A673 (cell line): ENCODE data around the gene LAMA2. TPM values are rescaled to one million over a fixed set of nuclear protein-coding genes. Genes with fewer than 3 reads are reported as not detected.

Experiments used
- BruUV-seq: library from RNA; stranded (reverse); fragments of 400-500 nt; replicated peaks from 2 replicates; lab custom pipeline; 2021; lab: Mats Ljungman, UMichigan
- CTCF ChIA-PET: fragments of 300-600 bp; sonication (Branson Sonifier 250); formaldehyde crosslinking; loops from one replicate; lab custom pipeline; 2022; ENCODE audit warnings: antibody characterized with exemption; lab: Charles Lee
- POLR2A ChIA-PET: fragments of 300-600 bp; sonication (Branson Sonifier 250); formaldehyde crosslinking; loops from one replicate; lab custom pipeline; 2022; ENCODE audit warnings: antibody characterized with exemption; ENCODE audit not compliant: low non-redundant PET; lab: Charles Lee
- DNase-seq: peaks from one replicate; pipeline ENCODE4 v3.0.0-alpha.2; 2015; ENCODE audit warnings: low spot score
- H3K27ac ChIP-seq: fragments of 200-600 bp; sonication (generic); 2 replicates; pipeline ENCODE4 v1.5.1; 2016; ENCODE audit warnings: mixed run types, low read depth, mild to moderate bottlenecking, mixed read lengths, antibody characterized with exemption, low read length; ENCODE audit not compliant: poor library complexity, severe bottlenecking
- H3K27me3 ChIP-seq: fragments of 200-600 bp; sonication (generic); replicated peaks from 2 replicates; pipeline ENCODE4 v1.6.1; 2017; ENCODE audit warnings: mixed run types, low read depth, mild to moderate bottlenecking, mixed read lengths, antibody characterized with exemption, low read length; ENCODE audit not compliant: insufficient read depth, poor library complexity
- H3K36me3 ChIP-seq: fragments of 200-600 bp; sonication (generic); 2 replicates; pipeline ENCODE4 v1.6.1; 2016; ENCODE audit warnings: mixed run types, mild to moderate bottlenecking, mixed read lengths, antibody characterized with exemption, low read length; ENCODE audit not compliant: insufficient read depth, poor library complexity, severe bottlenecking
- H3K4me1 ChIP-seq: fragments of 200-600 bp; sonication (generic); 2 replicates; pipeline ENCODE4 v1.6.1; 2017; ENCODE audit warnings: mixed run types, mild to moderate bottlenecking, mixed read lengths, antibody characterized with exemption, low read length; ENCODE audit not compliant: insufficient read depth, poor library complexity, severe bottlenecking
- H3K4me3 ChIP-seq: fragments of 200-600 bp; sonication (generic); 2 replicates; pipeline ENCODE4 v1.5.1; 2016; ENCODE audit warnings: low read depth, mixed run types, mild to moderate bottlenecking, mixed read lengths, low read length; ENCODE audit not compliant: poor library complexity, severe bottlenecking
- H3K9me3 ChIP-seq: fragments of 200-600 bp; sonication (generic); 2 replicates; pipeline ENCODE4 v1.6.1; 2016; ENCODE audit warnings: mixed run types, low read depth, mild to moderate bottlenecking, mixed read lengths, antibody characterized with exemption, low read length; ENCODE audit not compliant: poor library complexity, severe bottlenecking
- EZH2 ChIP-seq: fragments of 200-600 bp; sonication (generic); IDR thresholded peaks from 2 replicates; pipeline ENCODE4 v1.6.1; 2017; ENCODE audit warnings: borderline replicate concordance, low read depth, mild to moderate bottlenecking, mixed read lengths, antibody characterized with exemption, low read length; ENCODE audit not compliant: poor library complexity, severe bottlenecking
- intact Hi-C: fragments of 100-400 bp; cut with micrococcal nuclease; formaldehyde crosslinking; loops from one replicate; pipeline ENCODE4 v1.10.0; 2022; ENCODE audit not compliant: unreplicated experiment
- total RNA-seq: library from RNA; stranded (reverse); gene quantifications from 2 replicates; pipeline ENCODE4 v1.2.3, GENCODE V29; 2021
- TF ChIP-seq, protein P1 (sequence below): fragments of 300-800, 200-600 bp; sonication (generic); conservative IDR thresholded peaks from 2 replicates; pipeline ENCODE4 v1.5.1; 2017; ENCODE audit warnings: low read depth, mild to moderate bottlenecking, antibody characterized with exemption, low read length, moderate library complexity, mixed read lengths

The LAMA2 gene
- total RNA-seq, 1 experiment from 2014 or later: 2.2 TPM

DNA sequence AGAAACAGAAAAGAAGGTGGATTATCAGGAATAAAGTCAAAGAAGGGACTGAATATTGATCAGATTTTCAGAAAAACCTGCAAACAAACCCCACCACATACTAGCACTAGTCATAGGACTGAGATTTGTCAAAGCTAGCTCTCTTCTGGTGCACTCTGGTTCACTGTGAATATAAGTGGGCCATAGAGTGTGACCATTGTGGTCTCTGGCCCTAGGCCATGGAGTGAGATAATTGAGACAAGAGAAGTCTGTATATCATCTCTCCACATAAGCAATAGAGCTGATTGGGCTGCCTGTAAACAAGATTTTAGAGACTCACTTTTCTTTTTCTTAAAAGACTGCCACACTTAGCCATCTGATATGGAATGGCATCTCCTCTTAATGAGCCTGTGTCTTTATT, 247.2 kb downstream of the LAMA2 start:
- BruUV-seq: no TSS peak
- H3K9me3 ChIP-seq: no peaks in the 10 kb centered on the region
- TF ChIP-seq, protein P1, sequence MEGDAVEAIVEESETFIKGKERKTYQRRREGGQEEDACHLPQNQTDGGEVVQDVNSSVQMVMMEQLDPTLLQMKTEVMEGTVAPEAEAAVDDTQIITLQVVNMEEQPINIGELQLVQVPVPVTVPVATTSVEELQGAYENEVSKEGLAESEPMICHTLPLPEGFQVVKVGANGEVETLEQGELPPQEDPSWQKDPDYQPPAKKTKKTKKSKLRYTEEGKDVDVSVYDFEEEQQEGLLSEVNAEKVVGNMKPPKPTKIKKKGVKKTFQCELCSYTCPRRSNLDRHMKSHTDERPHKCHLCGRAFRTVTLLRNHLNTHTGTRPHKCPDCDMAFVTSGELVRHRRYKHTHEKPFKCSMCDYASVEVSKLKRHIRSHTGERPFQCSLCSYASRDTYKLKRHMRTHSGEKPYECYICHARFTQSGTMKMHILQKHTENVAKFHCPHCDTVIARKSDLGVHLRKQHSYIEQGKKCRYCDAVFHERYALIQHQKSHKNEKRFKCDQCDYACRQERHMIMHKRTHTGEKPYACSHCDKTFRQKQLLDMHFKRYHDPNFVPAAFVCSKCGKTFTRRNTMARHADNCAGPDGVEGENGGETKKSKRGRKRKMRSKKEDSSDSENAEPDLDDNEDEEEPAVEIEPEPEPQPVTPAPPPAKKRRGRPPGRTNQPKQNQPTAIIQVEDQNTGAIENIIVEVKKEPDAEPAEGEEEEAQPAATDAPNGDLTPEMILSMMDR: no peak
- TF ChIP-seq EZH2: no peak

GRCh38 chr6:129130959-129131681, 248.2 kb downstream of the LAMA2 start:
- Histone ChIP-seq H3K27me3 (no peaks in the 10 kb centered on the region), H3K4me3 (no peak overlapping the region), H3K4me1 (no peaks in the 10 kb centered on the region), H3K27ac (no peak overlapping the region), H3K9me3 (no peaks in the 10 kb centered on the region), H3K36me3 (no peaks in the 10 kb centered on the region)
- ChIA-PET CTCF (no interaction called here), POLR2A (interaction anchor here (0.6 kb wide), 1 partner anchor 48 kb away, joined by 5 read pairs; no protein-coding TSS in a partner anchor)
- no TSS peak for BruUV-seq
- intact Hi-C loops: no loop called here
- DNase-seq: no peak
- TF ChIP-seq EZH2: no peak
- TF ChIP-seq, protein P1: no peak

More for the DNA sequence above, 247.2 kb downstream of the LAMA2 start:
- H3K36me3 ChIP-seq: no peaks in the 10 kb centered on the region
- intact Hi-C loops: no loop called here
- H3K4me3 ChIP-seq: no peak overlapping the region
- no peaks in the 10 kb centered on the region for H3K27me3 ChIP-seq
- DNase-seq: no peak
- ChIA-PET CTCF (no interaction called here), POLR2A (interaction anchor here (0.6 kb wide), 1 partner anchor 9 kb away, joined by 4 read pairs; no protein-coding TSS in a partner anchor)
- no peaks in the 10 kb centered on the region for H3K4me1 ChIP-seq
- H3K27ac ChIP-seq: no peak overlapping the region

DNA sequence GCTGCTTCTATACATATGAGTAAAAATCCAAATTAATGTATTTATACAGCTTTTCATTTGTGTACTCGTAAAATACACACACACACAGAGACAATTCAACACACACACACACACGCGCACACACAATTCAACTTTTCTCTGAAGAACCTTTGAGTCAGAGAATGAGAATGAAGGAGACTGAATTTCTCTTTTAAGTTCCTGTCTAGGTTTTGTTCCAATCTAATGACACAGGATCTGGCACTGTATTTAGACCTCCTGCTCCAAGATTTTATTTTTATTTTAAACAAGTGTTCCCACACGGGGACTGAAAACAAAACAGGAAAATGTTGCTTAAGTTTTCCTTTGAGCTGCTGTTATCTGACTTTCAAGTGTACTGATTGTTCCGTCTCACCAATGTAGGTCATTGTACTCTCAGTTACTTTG, 250.8 kb downstream of the LAMA2 start:
- no TSS peak for BruUV-seq
- TF ChIP-seq, protein P1: no peak
- no peak for TF ChIP-seq EZH2
- H3K4me3 ChIP-seq: no peak overlapping the region
- no peak overlapping the region for H3K27ac ChIP-seq
- ChIA-PET CTCF (no interaction called here), POLR2A (no interaction called here)
- H3K4me1 ChIP-seq: no peaks in the 10 kb centered on the region
- no peaks in the 10 kb centered on the region for H3K36me3 ChIP-seq
- no peak for DNase-seq
- intact Hi-C loops: no loop called here
- no peaks in the 10 kb centered on the region for H3K27me3 ChIP-seq
- no peaks in the 10 kb centered on the region for H3K9me3 ChIP-seq
